Lower leg skin (tissue), 4 donors: ENCODE results near the gene RFX5. TPM values are rescaled to one million over a fixed set of nuclear protein-coding genes. Genes with fewer than 3 reads are reported as not detected.

Experiments
- DNase-seq, 2 donors: peaks; one replicate each; pipeline ENCODE4 v3.0.0-alpha.2; 2019; ENCODE audit warnings: low spot score in 2 of 2
- H3K4me3 ChIP-seq: fragments of 200-600 bp; sonication (generic); 2 replicates; pipeline ENCODE4 v1.5.1; 2017; ENCODE audit warnings: mild to moderate bottlenecking, low read depth; ENCODE audit not compliant: poor library complexity, severe bottlenecking
- CTCF ChIP-seq, 3 donors: fragments of 450-650 bp; IDR thresholded peaks; one replicate each; pipeline ENCODE4 v1.5.1; 2016; ENCODE audit warnings: antibody characterized with exemption in 3 of 3, mild to moderate bottlenecking in 3 of 3, moderate library complexity in 2 of 3
- POLR2A ChIP-seq, 2 donors: fragments of 450-650 bp; IDR thresholded peaks; one replicate each; pipeline ENCODE4 v1.6.1; 2016 to 2017; ENCODE audit warnings: antibody characterized with exemption in 2 of 2, mild to moderate bottlenecking in 1 of 2, moderate library complexity in 1 of 2
- WGBS, 2 donors: methylation state at CpG; one replicate each; pipeline ENCODE4 v1.1.5; 2018; 5-methylcytosine and 5-hydroxymethylcytosine counted together
- intact Hi-C: fragments of 100-400 bp; cut with DNase I; formaldehyde crosslinking; loops from one replicate; pipeline ENCODE4 v1.15.0; 2023; ENCODE audit warnings: low total_unique reads
- total RNA-seq, 4 donors: library from RNA; depleted of rRNA; stranded (reverse); fragments of >200 nt; gene quantifications; one replicate each; pipeline ENCODE4 v1.1.0, GENCODE V29; 2016

RFX5 gene
- total RNA-seq, 4 donors from 2014 or later: 13.2 to 23.2 (median 16.7) TPM

DNA sequence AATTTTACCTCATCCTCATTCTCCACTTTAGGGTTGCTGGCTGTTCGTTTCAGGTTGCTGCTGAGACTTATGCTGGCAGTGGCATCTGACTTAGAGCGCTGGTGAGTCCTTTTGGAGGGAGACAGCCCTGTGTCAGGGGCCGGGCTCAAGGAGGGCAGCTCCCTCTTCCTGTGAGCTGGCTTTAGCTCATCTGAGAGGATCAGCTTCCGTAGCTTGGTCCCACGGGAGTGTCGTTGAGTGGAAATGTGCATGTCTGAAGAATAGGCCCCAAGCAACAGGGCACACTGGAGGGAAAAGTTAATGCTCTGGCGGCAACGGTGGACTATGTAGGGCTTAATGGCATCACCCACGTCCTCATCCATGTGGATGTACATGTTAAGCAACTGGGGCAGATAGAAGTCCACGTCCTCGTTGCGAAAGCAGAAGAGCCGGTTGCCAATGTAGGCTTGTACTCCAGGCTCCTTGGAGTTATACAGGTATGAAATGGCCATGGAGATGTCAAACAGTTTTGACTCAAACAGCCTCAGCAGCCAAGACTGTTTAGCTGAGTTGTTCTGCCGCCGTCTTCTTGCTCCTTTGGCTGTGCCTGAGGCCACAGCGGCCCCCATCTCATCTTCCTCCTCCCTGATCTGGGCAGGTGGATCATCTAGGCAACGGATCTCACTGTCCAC lies 31.4 kb downstream of the RFX5 start:
- no peak for TF ChIP-seq POLR2A (IDR thresholded peaks at IDR 0.05)
- no peak for TF ChIP-seq CTCF (IDR thresholded peaks at IDR 0.05)
- 82 to 86% methylated on average over 17 of the region's 17 CpGs for WGBS, 2 donors
- intact Hi-C loops: no loop called here
- DNase-seq: no peak
- no peak overlapping the region for H3K4me3 ChIP-seq

DNA sequence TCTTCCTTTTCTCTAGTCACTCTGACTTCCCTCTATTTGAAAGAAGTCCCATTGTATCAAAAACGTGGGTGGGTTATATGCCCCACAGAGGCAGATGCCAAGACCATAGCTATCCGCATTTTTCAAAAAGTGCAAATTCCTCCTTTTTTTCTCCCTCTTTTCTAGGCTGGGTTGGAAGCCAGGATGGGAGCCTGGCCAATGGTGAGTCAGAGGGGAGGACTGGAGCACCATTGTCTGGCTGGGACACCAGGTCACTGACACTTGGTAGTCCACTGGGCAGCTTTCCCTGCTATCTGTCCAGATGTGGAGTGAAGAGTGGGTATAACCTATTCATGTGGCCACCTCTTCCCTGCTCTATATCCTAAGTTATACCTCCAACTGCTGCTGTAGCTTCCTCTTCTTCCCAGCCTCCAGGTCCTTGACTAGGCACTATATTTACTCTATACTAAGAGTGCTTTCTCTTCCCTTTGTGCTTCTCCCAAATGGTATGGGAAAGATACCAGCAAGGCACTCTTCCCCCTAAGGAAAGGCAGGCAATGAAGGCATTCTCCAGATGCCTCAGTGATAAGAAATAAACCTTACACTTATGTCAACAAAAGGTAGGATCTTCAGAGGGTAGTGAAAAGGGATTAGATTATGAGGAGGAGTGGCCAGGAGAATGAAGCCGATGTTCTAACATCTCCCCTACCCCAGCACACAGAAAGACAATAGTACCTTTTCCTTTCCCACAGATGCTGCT lies 32.7 kb downstream of the RFX5 start:
- TF ChIP-seq CTCF (IDR thresholded peaks at IDR 0.05) (no peak), POLR2A (IDR thresholded peaks at IDR 0.05) (no peak)
- WGBS, 2 donors: 39 to 57% methylated on average over 3 of the region's 3 CpGs
- DNase-seq: peak; percentile 54 to 94
- intact Hi-C loops: no loop called here
- H3K4me3 ChIP-seq: no peak overlapping the region

DNA sequence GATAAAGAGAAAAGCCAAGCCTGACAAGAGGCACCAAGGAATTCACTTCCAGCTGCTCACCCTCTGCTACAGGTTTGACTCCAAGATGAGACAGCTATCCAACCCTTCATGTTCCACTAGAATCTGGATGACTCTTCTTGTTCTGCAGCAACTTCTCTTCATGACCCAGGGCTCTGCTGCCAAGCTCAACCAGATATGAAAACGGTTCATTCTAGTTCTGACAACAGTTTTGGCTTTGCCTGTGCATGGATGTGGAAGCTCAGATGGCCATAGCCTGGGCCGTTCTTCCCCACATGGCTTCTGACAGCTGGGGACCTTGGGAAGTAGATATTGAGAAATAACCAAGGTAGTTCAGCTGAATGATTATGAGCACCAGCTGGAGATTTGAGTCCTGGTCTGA lies 33.6 kb downstream of the RFX5 start:
- TF ChIP-seq POLR2A (IDR thresholded peaks at IDR 0.05) (no peak), CTCF (IDR thresholded peaks at IDR 0.05) (no peak)
- intact Hi-C loops: no loop called here
- no peak for DNase-seq
- 38 to 51% methylated on average over 2 of the region's 2 CpGs for WGBS, 2 donors
- no peak overlapping the region for H3K4me3 ChIP-seq

- 83 to 93% methylated on average over 8 of the region's 8 CpGs for WGBS, 2 donors
- DNase-seq: no peak
- TF ChIP-seq CTCF (IDR thresholded peaks at IDR 0.05) (no peak), POLR2A (IDR thresholded peaks at IDR 0.05) (no peak)
- intact Hi-C loops: no loop called here
- H3K4me3 ChIP-seq: no peak overlapping the region
Measured at GRCh38 chr1:151312826-151313225, 34.2 kb downstream of the RFX5 start.

- intact Hi-C loops: no loop called here
- H3K4me3 ChIP-seq: no peak overlapping the region
- no peak for TF ChIP-seq POLR2A (IDR thresholded peaks at IDR 0.05)
- TF ChIP-seq CTCF (IDR thresholded peaks at IDR 0.05): no peak
- no peak for DNase-seq
- WGBS, 2 donors: 88 to 89% methylated on average over 4 of the region's 4 CpGs
Measured at GRCh38 chr1:151312411-151312810, 34.6 kb downstream of the RFX5 start.
